Muscle of arm (tissue), 12 donors: Measurements from ENCODE around the gene RALGAPA2. TPM values are rescaled to one million over a fixed set of nuclear protein-coding genes. Genes with fewer than 3 reads are reported as not detected.

Source experiments
- DNase-seq: peaks from one replicate; pipeline ENCODE4 v3.0.0-alpha.2; 2013
- polyA plus RNA-seq, 12 donors: library from polyadenylated mRNA; unstranded; fragments of 120-200 nt; gene quantifications; one replicate each; pipeline ENCODE4 v1.2.1, GENCODE V29; 2013; ENCODE audit not compliant: insufficient read length in 12 of 12

Gene RALGAPA2
- polyA plus RNA-seq, 12 donors, result 8.1 to 25.9 (median 9.6) TPM; not detected in 1

GRCh38 chr20:20436689-20437088 is 275.8 kb downstream of the RALGAPA2 start:
- no peak for DNase-seq

- no peak for DNase-seq
Observed at GRCh38 chr20:20435453-20435852, 277.0 kb downstream of the RALGAPA2 start.

DNA sequence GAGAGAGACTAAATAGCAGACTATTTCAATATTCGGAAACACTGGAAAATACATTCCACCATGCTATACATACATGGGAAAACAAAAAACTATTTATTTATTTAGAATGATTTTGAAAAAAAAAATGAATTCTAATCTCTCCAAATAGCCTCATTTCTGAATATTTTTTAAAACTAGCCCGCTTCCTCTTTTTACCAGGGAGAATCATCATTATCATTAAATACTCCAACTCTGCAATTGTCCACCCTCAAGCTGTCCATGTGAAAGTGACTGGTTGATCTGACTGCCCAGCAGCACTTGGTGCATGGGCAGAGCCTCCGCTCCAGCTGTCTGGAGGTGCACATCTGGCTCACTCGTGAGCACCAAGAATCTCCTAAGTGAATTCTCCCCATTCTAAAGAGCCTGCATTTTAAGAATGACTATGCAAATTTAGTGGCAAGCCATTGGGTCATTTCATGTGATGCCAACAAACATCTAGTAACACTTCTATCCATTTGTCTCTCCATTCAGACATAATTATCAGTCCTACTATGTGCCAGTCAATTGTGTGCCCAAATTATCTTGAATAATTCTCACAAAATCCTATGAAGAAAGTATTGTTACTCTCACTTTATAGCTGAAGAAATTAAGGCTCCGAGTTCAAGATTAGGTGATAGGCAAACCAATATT is 279.7 kb downstream of the RALGAPA2 start:
- no peak for DNase-seq

DNA sequence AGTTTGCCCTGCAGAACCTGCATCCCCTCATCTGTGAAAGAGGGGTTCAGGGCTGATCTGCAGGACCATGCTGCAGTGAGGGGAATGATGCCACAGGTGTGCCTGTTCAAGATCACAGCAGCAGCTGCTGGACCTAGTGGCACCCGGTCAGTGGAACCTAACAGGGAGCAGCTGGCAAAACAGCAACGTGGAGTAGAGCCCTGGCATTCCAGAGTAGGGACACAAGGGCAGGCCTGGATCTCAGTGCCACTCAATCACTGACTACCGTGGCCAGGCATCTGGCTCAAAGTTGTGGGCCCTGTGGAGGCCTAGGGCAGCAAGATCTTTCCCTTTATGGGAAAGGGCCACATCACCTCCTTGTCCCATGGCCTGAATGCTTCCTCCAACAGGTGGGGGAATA is 282.4 kb downstream of the RALGAPA2 start:
- no peak for DNase-seq

- DNase-seq, result no peak
Observed at GRCh38 chr20:20428067-20428466, 284.4 kb downstream of the RALGAPA2 start.

GRCh38 chr20:20427227-20427864 is 285.1 kb downstream of the RALGAPA2 start:
- DNase-seq, result no peak

DNA sequence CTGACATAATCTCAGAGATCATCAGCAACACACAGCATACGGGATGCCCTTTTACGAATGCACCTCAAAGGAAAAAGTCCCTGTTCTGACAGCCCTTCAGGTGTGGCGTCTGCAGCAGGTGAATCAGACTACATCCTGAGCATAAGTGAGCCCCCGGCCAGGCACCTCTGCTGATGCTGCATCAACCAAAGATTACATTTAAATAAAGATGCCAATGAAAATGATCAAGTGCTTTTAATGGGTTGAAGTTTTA is 285.9 kb downstream of the RALGAPA2 start:
- DNase-seq, result no peak

GRCh38 chr20:20425823-20426654 is 286.4 kb downstream of the RALGAPA2 start:
- no peak for DNase-seq

GRCh38 chr20:20423117-20423516 is 289.3 kb downstream of the RALGAPA2 start:
- DNase-seq, result no peak

GRCh38 chr20:20417876-20418676 is 294.4 kb downstream of the RALGAPA2 start:
- no peak for DNase-seq

GRCh38 chr20:20415321-20415720 is 297.1 kb downstream of the RALGAPA2 start:
- DNase-seq, result no peak

GRCh38 chr20:20414640-20415220 is 297.7 kb downstream of the RALGAPA2 start:
- no peak for DNase-seq

- no peak for DNase-seq
Observed at GRCh38 chr20:20413810-20414281, 298.6 kb downstream of the RALGAPA2 start.

DNA sequence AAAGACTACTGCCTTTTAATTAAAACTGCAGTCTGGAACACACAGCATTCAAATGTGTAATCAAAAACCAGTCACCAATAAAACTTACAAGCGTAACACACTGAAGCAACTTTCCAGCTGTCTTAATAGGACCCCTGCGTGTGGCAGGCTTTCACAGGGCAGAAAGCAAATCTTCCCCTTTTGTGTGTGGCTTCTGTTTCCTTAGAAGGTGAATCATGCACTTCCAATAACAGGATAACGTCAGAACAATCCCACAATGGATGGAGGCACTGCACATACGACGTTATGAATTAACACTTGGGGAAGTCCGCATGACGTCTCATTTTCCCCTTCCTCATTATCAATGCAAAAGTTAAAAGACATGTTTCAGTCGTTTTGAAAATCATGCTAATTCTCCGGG is 299.7 kb downstream of the RALGAPA2 start:
- DNase-seq, result no peak

DNA sequence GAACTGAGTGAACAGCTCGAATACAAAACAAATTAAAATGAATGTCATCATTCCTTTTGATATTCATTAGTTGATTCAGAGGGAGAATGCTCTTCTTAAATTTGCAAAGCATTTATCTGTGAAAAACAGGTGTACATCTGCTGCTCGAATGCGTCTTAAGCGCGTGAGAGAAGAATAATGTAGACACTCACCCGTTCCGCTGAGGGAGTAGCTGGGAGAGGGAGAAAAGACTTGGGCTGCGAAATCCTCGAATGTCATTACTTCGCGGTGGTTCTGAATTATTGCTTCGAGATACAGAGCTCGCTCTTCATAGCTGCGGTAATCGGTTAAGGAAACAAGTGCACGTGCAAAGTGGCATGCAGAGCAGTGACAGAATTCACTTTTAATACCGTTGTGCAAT is 300.6 kb downstream of the RALGAPA2 start:
- DNase-seq, result no peak

GRCh38 chr20:20411402-20411801 is 301.0 kb downstream of the RALGAPA2 start:
- no peak for DNase-seq

DNA sequence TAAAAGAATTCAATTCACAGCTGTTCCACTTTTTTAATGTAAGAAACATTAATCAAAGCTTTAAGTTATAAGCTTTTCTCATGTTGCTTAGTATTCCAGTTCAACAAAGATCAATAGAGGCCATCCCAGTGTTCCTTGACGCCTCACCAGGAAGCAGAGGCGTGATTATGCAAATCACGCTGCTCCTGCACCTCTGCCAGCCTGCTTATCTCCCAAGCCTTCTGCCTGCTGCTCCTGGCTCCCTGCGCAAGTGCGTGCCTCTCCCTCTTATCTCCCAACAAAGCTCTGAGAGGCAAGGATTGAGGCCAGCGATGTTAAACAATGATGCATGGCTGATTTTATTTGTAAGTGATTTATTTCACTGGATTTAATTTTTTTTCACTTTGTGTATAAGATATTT is 301.8 kb downstream of the RALGAPA2 start:
- DNase-seq, result peak; percentile 14

DNA sequence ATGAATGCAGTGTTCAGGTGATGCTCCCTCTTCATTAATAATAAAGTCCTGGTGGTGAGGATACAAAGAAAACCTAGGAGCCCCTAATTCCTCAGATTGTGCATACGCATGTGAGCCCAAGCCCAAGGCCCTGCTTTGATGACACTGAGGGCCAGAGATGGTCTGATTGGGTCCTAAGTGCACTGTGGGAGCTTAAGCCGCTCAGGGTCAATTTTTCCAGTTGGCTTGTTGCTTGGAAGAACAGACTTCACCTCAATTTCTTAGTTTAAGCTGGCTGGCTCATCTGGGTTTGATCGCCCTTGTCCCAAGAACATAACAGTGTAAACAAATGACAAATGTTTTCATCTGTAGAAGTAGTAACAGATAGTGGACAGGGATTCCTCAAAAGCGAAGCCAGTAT is 303.1 kb downstream of the RALGAPA2 start:
- DNase-seq, result no peak

DNA sequence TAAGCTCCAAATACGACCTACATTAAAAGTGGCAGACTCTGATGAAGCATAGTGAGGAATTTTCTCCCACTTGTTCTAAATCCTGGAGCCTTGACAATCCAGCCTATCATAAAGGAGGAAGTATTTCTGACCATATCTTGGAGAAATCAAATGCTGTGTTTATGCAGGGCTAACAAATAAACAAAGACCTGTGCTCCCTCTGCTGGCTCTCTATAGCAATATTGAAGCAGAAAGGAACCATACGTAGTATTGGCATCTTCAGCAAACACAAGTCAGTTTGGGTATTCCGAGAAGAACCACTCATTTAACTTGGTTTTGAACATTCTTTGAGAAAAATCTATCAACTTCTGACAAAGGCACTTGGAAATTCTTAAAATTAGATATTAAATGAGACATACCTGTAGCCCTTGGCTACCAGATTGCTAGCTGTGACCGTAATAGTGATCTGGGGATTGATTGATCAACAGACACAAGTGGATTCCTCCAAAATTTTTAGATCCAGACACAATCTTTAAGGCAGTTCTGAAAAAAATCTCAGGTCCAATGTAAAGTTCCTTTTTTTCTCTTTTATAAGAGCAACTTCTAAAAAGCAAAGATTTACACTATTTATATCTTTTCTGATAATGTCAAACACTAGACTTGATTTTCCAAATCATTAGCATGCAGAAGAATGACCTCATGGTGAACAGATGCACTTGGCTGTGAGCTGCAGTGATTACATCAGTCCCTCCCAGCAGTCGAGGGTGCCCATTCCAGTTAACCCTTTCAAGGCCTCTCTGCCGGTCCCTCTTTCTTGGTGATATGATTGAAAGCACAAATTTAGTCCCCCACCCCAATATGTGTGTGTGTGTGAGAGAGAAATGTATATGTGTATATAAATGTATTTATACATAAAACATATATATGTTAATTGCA is 304.3 kb downstream of the RALGAPA2 start:
- DNase-seq, result peak; percentile 25

GRCh38 chr20:20406306-20406705 is 306.1 kb downstream of the RALGAPA2 start:
- DNase-seq, result peak; percentile 9

- DNase-seq, result no peak
Observed at GRCh38 chr20:20405623-20406022, 306.8 kb downstream of the RALGAPA2 start.
